ENCODE measurements around the gene ME1.
"Not testable (repeated sequence)": the region's sequence is repeated elsewhere in the genome, so short reads cannot be mapped to it uniquely, and the experiment has no call there.

The ME1 gene

GRCh38 chr6:83352424-83353061 lies 78.3 kb downstream of the ME1 start:
- H3K4me3 ChIP-seq (ENCODE audit: low read depth, low read length) = no peak overlapping the region
- in situ Hi-C loops (cut with HindIII; ENCODE audit: low sequenced_read_pairs) = no loop called here
- DNase-seq (ENCODE audit: low read depth) = no peak
- no peak for TF ChIP-seq CTCF (IDR thresholded peaks at IDR 0.05; ENCODE audit: low read depth, low read length, missing control alignments)

- no peak for TF ChIP-seq CTCF (IDR thresholded peaks at IDR 0.05; ENCODE audit: low read depth, low read length, missing control alignments)
- no peak overlapping the region for H3K4me3 ChIP-seq (ENCODE audit: low read depth, low read length)
- in situ Hi-C loops (cut with HindIII; ENCODE audit: low sequenced_read_pairs) = no loop called here
- no peak for DNase-seq (ENCODE audit: low read depth)
Measured at GRCh38 chr6:83343121-83343520, 87.7 kb downstream of the ME1 start.

DNA sequence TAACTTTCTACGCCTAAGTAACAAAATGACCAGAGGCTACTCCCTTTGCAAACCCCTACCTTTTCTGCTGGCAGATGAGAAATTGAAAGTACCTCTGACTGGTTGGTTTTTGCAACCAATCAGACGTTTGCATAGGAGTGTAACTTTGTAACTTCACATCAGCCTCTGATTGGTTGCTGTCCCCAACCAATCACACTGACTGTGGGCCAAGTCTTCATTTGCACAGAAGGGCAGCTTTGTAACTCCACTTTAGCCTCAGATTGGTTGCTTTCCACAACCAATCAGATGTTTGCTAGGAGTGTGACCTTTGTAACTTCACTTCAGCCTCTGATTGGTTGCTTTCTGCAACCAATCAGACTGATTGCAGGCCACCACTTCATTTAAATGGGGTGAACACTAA lies 89.1 kb downstream of the ME1 start:
- no peak overlapping the region for H3K4me3 ChIP-seq (ENCODE audit: low read depth, low read length)
- no peak for DNase-seq (ENCODE audit: low read depth)
- in situ Hi-C loops (cut with HindIII; ENCODE audit: low sequenced_read_pairs) = no loop called here
- no peak for TF ChIP-seq CTCF (IDR thresholded peaks at IDR 0.05; ENCODE audit: low read depth, low read length, missing control alignments)

- H3K4me3 ChIP-seq (ENCODE audit: low read depth, low read length); in situ Hi-C loops (cut with HindIII; ENCODE audit: low sequenced_read_pairs); DNase-seq (ENCODE audit: low read depth): not testable (repeated sequence)
Measured at GRCh38 chr6:83333916-83334315, 96.9 kb downstream of the ME1 start.

DNA sequence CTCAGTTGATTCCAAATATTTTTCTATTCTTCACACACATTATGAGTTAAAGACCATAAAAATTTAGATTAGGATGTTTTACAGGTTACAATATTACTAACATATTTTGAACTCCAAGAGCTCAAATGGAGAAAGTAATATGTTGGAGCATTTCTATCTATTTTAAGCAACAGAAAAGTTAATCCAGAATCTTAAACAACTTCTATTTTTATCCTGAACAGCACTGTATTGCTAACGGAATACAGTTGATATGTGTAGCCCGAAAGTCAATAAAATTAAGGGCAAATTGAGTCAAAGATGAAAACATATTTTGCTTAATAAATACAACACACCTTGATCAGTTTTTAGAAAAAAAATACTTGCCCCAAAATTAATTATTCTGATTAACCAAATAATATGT lies 97.4 kb downstream of the ME1 start:
- H3K4me3 ChIP-seq (ENCODE audit: low read depth, low read length) = no peak overlapping the region
- in situ Hi-C loops (cut with HindIII; ENCODE audit: low sequenced_read_pairs) = no loop called here
- no peak for DNase-seq (ENCODE audit: low read depth)
- TF ChIP-seq CTCF (IDR thresholded peaks at IDR 0.05; ENCODE audit: low read depth, low read length, missing control alignments) = no peak

DNA sequence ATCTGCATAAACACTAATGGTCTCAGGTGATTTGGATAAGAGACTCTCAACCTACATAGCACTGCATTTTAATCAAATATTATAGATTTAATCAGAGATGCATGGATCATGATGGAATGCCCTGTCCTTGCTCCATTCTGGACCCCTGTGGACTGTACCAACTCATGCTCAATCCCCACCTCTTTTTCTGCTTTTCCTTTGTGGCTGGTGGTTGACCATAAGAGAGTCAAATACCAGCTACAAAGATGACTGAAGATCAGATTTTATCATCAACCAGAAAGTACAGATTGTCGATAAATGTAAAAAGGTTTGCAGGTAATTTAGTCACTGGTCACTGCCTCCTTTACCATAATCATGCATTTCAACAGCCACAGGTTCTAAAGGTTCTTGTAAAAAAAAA lies 116.2 kb downstream of the ME1 start:
- no peak overlapping the region for H3K4me3 ChIP-seq (ENCODE audit: low read depth, low read length)
- no peak for DNase-seq (ENCODE audit: low read depth)
- in situ Hi-C loops (cut with HindIII; ENCODE audit: low sequenced_read_pairs) = no loop called here
- no peak for TF ChIP-seq CTCF (IDR thresholded peaks at IDR 0.05; ENCODE audit: low read depth, low read length, missing control alignments)

- no peak for DNase-seq (ENCODE audit: low read depth)
- in situ Hi-C loops (cut with HindIII; ENCODE audit: low sequenced_read_pairs) = no loop called here
- no peak for TF ChIP-seq CTCF (IDR thresholded peaks at IDR 0.05; ENCODE audit: low read depth, low read length, missing control alignments)
- no peak overlapping the region for H3K4me3 ChIP-seq (ENCODE audit: low read depth, low read length)
Measured at GRCh38 chr6:83313882-83314281, 117.0 kb downstream of the ME1 start.
